HL-60 (cell line): ENCODE results near the gene ITPRID2.

ENCODE experiments used
- DNase-seq, 2 experiments: peaks; one replicate each; pipeline ENCODE4 v3.0.0-alpha.2; 2010 to 2020; ENCODE audit warnings: low read depth in 1 of 2, low spot score in 1 of 2
- H3K27ac ChIP-seq: fragments of 250-450 bp; sonication (Bioruptor Pico); replicated peaks from 2 replicates; pipeline ENCODE4 v1.5.1; 2020; ENCODE audit warnings: mild to moderate bottlenecking, moderate library complexity
- H3K27me3 ChIP-seq: fragments of 250-450 bp; sonication (Bioruptor Pico); 2 replicates; pipeline ENCODE4 v1.5.1; 2021; ENCODE audit warnings: mild to moderate bottlenecking, moderate library complexity; ENCODE audit not compliant: insufficient read depth, poor library complexity, severe bottlenecking
- H3K4me3 ChIP-seq: replicated peaks from 2 replicates; pipeline ENCODE4 v1.5.1; 2011; ENCODE audit warnings: mild to moderate bottlenecking, control low read depth, low read length; ENCODE audit not compliant: insufficient read depth
- CTCF ChIP-seq: IDR thresholded peaks from one replicate; pipeline ENCODE4 v1.5.1; 2011; ENCODE audit warnings: low read length, control low read depth, inconsistent platforms; ENCODE audit not compliant: insufficient read depth
- GABPA ChIP-seq: IDR thresholded peaks from 2 replicates; pipeline ENCODE4 v1.6.1; 2012; ENCODE audit warnings: low read depth
- POLR2AphosphoS5 ChIP-seq: IDR thresholded peaks from 2 replicates; pipeline ENCODE4 v1.6.1; 2012; ENCODE audit warnings: low read depth
- REST ChIP-seq: IDR thresholded peaks from 2 replicates; pipeline ENCODE4 v1.6.1; 2012; ENCODE audit warnings: low read depth; ENCODE audit not compliant: insufficient replicate concordance
- SPI1 ChIP-seq: IDR thresholded peaks from 2 replicates; pipeline ENCODE4 v1.6.1; 2012; ENCODE audit warnings: low read depth, mild to moderate bottlenecking, borderline replicate concordance

Gene ITPRID2

GRCh38 chr2:181973171-181973783 lies 81.7 kb downstream of the ITPRID2 start:
- Histone ChIP-seq H3K27me3 (peaks cover 2% of the 10 kb centered on the region), H3K27ac (no peak overlapping the region), H3K4me3 (no peak overlapping the region)
- TF ChIP-seq POLR2AphosphoS5, result no peak
- TF ChIP-seq CTCF, result no peak
- no peak for TF ChIP-seq REST
- no peak for TF ChIP-seq GABPA
- TF ChIP-seq SPI1, result no peak
- DNase-seq, result no peak

- Histone ChIP-seq H3K27me3 (no peaks in the 10 kb centered on the region), H3K27ac (no peak overlapping the region), H3K4me3 (no peak overlapping the region)
- TF ChIP-seq GABPA (no peak), POLR2AphosphoS5 (no peak), REST (no peak), CTCF (no peak), SPI1 (no peak)
- DNase-seq, result no peak
Observed at GRCh38 chr2:181977661-181978350, 86.3 kb downstream of the ITPRID2 start.

- Histone ChIP-seq H3K27me3 (no peaks in the 10 kb centered on the region), H3K4me3 (no peak overlapping the region), H3K27ac (no peak overlapping the region)
- TF ChIP-seq SPI1, result no peak
- no peak for TF ChIP-seq CTCF
- TF ChIP-seq GABPA, result no peak
- no peak for DNase-seq
Observed at GRCh38 chr2:181978351-181979150, 87.0 kb downstream of the ITPRID2 start.
